Stimulated activated CD8-positive, alpha-beta memory T cell treated with anti-CD3 and anti-CD28 coated beads, Interleukin-4, amount 100 ng/mL, for 24 hours (primary cell): ENCODE results near the gene CCT5.
A peak's percentile ranks its signal among the peaks of the same experiment; 100 is the strongest.

Experiments
- DNase-seq: peaks from one replicate; pipeline ENCODE4 v3.0.0-alpha.2; 2020; ENCODE audit warnings: low read depth

CCT5 gene

DNA sequence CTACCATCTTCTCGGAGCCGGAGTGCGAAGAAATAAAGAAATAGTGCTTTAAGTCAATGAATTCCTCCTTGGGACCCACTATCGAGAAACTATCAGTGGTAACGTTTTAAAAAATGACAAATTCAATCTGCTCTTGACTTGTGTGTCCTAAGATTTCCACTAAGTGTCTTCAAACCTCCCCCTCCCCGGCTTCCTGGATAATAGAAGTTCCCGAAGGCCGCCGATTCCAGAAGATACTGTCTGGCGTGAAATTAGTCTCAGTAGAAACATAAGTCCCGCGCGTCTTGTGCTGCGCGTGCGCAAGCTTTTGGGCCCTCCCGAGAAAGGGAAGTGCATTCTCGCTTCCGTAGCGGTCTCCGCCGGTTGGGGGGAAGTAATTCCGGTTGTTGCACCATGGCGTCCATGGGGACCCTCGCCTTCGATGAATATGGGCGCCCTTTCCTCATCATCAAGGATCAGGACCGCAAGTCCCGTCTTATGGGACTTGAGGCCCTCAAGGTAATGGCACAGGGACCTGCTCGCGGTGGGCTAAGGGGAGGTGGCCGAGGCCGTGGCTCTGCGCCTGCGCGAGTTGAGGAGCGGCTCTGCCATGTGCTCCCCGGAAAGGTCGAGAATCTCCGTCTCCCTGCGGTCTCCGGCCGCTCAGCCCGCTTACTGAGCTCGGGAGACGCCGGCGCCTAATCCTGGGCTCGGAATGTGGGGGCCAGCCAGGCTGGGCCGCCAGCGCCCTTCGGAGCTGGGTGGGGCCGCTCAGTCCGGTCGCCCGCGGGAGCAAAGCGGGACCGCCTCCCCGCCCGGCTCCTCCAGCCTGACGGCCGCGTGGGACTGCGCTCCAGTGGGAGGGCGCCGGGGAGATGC is at the start of gene CCT5:
CCT5 (plus strand) TSS at position 333 of the 858 bp plus-strand sequence; CDS start at position 394, 61 bp downstream.
- DNase-seq, result peak; percentile 83

- no peak for DNase-seq
These were observed 48.7 kb upstream of the CCT5 start for GRCh38 chr5:10201223-10201868.

- DNase-seq, result no peak
These were observed 47.8 kb upstream of the CCT5 start for GRCh38 chr5:10202089-10202910.

GRCh38 chr5:10209004-10209403 is 41.1 kb upstream of the CCT5 start:
- DNase-seq, result no peak

GRCh38 chr5:10213316-10213715 is 36.8 kb upstream of the CCT5 start:
- DNase-seq, result no peak

GRCh38 chr5:10214041-10214440 is 36.0 kb upstream of the CCT5 start:
- DNase-seq, result no peak

DNA sequence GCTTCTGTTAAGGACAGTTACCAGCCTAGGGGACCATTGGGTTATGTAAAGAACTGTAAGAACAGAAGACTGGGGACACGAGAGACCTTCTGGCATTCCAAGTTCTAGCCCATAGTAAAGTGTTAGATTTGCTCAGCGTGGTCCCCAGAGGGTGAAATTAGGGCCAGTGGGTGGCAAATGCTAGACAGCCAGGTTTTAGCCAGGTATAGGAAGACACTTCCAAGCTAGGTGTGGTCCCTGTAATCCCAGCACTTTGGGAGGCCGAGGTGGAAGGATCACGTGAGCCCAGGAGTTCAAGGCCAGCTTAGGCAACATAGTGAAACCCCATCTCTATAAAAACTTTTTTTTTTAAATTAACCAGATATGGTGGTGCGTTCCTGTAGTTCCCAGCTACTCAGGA is 34.7 kb upstream of the CCT5 start:
- DNase-seq, result no peak

- DNase-seq, result no peak
These were observed 34.0 kb upstream of the CCT5 start for GRCh38 chr5:10216107-10216506.

DNA sequence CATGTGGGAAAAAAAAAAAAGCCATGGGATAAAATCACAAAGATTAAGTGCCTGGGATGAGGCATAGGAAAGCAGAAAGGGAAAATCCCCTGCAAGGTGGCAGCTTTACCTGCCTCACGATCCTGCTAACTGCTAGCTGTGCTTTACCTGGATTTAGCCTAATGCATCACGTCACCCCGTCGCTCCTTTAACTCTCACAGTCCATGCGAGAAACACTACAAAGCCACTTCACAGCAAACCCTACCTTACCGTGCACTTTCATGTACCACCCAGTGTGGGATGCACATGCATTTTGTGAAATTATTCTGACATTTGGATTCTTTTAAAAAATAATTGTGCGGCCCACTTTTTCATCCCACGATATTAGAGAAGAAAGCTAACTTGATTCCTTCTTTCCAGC is 31.4 kb upstream of the CCT5 start:
- no peak for DNase-seq

DNA sequence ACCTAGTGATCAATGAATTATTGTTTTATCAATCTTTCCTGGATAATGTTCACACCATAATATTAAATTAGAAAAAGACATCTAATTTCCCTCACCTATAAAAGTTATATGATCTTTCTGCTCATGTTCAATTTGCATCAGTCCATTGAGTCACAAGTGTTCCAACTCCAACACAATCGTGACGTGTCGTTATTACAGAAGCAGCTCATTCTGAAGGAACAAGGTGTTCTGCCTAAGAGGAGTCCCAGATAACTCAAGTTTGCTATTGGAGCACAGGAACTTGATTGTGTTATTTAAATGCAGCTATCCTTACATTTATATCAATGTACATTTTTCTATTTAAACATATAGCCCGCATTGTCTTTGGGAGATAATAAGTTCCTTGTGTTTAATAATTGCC is 31.0 kb upstream of the CCT5 start:
- DNase-seq, result no peak

DNA sequence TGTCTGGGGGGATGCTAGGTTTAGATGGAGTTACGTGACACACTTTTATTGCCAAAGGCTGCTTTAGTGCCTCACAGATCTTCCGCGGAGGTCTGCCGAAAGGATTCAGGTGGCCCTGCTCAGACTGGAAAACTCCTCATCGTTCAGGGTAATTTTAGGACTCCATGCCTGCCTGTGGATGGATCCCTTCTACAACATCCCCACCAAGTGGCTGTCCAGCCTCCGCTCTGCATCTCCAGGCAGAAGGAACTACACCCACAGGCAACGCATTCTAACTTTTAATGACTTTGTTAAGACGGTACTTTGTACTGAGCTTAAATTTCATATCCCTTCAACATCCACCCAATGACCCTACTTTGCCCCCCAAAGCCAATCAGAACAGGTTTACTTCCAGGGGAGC is 29.8 kb upstream of the CCT5 start:
- no peak for DNase-seq

GRCh38 chr5:10222326-10222725 is 27.8 kb upstream of the CCT5 start:
- no peak for DNase-seq

DNA sequence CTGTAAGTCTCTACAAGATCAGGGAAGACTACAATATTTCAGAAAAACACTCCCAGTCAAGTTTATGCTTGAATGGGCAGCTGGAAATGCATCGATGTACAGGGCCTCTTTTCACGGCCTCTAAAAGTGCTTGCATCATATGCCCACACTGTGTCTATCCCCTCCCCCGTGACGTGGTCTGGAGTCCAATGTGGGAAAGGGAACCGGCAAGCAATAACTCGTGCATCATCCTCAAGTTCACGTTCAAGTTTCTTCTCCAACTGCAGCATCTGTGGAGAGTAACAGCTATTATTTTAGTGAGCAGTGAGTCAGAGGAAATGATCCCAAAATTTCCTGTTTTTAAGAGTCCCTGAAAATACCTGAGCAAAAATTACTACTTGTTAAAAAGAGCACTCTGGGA is 22.7 kb upstream of the CCT5 start:
- no peak for DNase-seq

- DNase-seq, result no peak
These were observed 21.8 kb upstream of the CCT5 start for GRCh38 chr5:10228288-10228687.

- no peak for DNase-seq
These were observed 20.6 kb upstream of the CCT5 start for GRCh38 chr5:10229306-10230048.

DNA sequence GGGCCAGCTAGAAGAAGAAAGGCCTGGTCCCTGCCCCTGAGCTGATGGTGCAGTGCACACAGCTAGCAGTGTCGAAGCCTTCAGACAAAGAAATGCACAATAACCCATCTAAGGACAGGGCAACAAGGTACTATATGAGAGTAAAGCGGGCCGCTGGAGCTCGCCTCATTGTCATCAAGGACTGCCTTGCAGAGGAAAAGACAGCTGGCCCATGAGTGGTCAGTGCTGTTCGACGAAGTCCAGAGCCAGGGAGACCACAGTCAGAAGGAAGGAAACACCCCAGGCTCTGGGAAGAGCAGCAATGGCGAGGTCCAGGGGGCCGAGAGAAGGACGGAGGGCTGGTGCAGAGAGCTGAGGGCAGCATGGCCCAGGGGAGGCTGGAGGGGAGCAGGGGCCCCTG is 17.7 kb upstream of the CCT5 start:
- DNase-seq, result no peak

DNA sequence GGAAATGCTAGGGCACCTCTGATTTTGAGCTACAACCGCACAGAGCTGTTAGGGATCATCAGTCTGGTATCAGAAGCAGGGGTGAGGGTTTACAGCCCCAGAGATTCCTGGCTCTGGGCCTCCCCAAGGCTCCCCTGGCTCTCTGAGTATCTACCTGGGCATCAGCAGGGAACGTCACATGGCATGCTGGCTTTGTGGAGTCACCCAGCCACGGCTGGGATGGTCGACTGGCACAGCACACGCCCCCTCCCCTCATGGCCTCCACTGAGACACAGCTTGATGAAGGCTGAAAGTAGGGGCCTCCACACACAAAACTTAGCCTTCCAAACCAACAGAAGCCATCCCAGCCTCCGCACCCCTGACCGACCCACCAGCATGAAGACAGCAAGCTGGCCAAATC is 17.1 kb upstream of the CCT5 start:
- no peak for DNase-seq

DNA sequence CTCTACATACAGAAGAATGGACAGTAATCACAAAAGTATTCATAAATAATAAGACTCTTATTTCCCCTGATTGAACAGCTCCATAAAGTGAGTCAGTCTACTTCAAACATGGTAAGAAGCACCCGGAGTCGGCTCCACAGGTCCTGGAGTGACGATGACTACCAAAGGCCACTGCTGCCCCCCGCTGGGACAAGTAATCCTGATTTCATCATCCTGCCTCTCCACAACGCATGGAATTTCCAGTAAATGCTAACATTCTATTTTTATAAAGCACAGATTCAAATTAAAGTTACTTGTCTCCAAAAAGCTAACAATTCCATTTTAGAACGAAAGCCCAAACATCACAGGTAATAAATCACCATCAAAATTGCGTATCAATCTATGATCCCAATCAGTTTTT is 16.6 kb upstream of the CCT5 start:
- no peak for DNase-seq

DNA sequence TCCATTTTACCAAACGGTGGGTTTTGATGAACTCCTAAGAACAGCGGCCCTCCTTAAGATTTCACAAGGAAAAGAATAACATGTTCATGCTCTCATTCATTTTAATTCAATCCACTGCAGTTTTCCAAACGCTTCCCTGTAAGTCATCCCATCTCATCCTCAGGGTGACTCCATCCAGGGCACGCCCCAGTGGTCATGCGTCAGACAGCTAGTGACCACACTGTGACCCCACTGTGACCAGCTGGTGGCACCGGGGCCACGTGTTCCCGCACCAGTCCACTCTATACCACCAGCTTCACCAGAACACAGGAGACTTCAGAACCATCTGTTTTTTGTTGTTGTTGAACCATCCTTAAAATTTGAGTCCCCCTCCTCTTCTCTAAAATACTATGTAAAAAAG is 14.7 kb upstream of the CCT5 start:
- DNase-seq, result no peak

GRCh38 chr5:10243660-10244240 is 6.3 kb upstream of the CCT5 start:
- DNase-seq, result no peak

- DNase-seq, result no peak
These were observed 5.6 kb upstream of the CCT5 start for GRCh38 chr5:10244342-10244944.
